Ishikawa (cell line): ENCODE data around the gene PIK3R4.

Experiments used
- CREB1 ChIP-seq: IDR thresholded peaks from 2 replicates; pipeline ENCODE4 v1.6.1; 2012; ENCODE audit warnings: low read depth
- EGR1 ChIP-seq: IDR thresholded peaks from 2 replicates; pipeline ENCODE4 v1.6.1; 2012
- EP300 ChIP-seq: IDR thresholded peaks from 2 replicates; pipeline ENCODE4 v1.6.1; 2012; ENCODE audit warnings: borderline replicate concordance
- MAX ChIP-seq: IDR thresholded peaks from 2 replicates; pipeline ENCODE4 v1.6.1; 2012
- NFIC ChIP-seq: IDR thresholded peaks from 2 replicates; pipeline ENCODE4 v1.6.1; 2012
- RAD21 ChIP-seq: IDR thresholded peaks from 2 replicates; pipeline ENCODE4 v1.6.1; 2012; ENCODE audit warnings: low read depth
- REST ChIP-seq: IDR thresholded peaks from 2 replicates; pipeline ENCODE4 v1.6.1; 2012; ENCODE audit warnings: low read depth, mild to moderate bottlenecking
- TAF1 ChIP-seq: IDR thresholded peaks from 2 replicates; pipeline ENCODE4 v1.6.1; 2012; ENCODE audit warnings: low read depth, mild to moderate bottlenecking
- TEAD4 ChIP-seq: IDR thresholded peaks from 2 replicates; pipeline ENCODE4 v1.6.1; 2012
- YY1 ChIP-seq: IDR thresholded peaks from 2 replicates; pipeline ENCODE4 v1.6.1; 2012; ENCODE audit warnings: low read depth

GRCh38 chr3:130738241-130738640 lies 8.4 kb downstream of the PIK3R4 start:
- TF ChIP-seq TAF1 (no peak), EGR1 (no peak), CREB1 (no peak), TEAD4 (no peak), EP300 (no peak), YY1 (no peak), MAX (no peak), REST (no peak), RAD21 (no peak), NFIC (no peak)
